ENCODE results near the gene IFITM5.

Gene IFITM5

GRCh38 chr11:299081-299891 lies at the start of gene IFITM5:
IFITM5 (minus strand) TSS chr11:299526; CDS start chr11:299490, 36 bp downstream.
- Histone ChIP-seq H3K27me3 (replicated peaks; ENCODE audit: control insufficient read depth, insufficient read depth, low read length) (peaks cover 21% of the 10 kb centered on the region), H3K9ac (ENCODE audit: low read length) (no peak within 1 kb of the TSS), H3K4me1 (ENCODE audit: control insufficient read depth, insufficient read depth, low read length) (peaks cover 8% of the 10 kb centered on the region), H3K4me3 (ENCODE audit: low read length) (no peak within 1 kb of the TSS), H3K9me3 (ENCODE audit: control insufficient read depth, low read length) (no peaks in the 10 kb centered on the region), H3K36me3 (ENCODE audit: control insufficient read depth, insufficient read depth, low read length, severe bottlenecking) (no peaks in the 10 kb centered on the region)
- DNase-seq (ENCODE audit: low read depth) = no peak

GRCh38 chr11:346529-346928 lies 47.2 kb upstream of the IFITM5 start:
- Histone ChIP-seq H3K9ac (ENCODE audit: low read length) (no peak overlapping the region), H3K27me3 (replicated peaks; ENCODE audit: control insufficient read depth, insufficient read depth, low read length) (no peaks in the 10 kb centered on the region), H3K9me3 (ENCODE audit: control insufficient read depth, low read length) (no peaks in the 10 kb centered on the region), H3K4me3 (ENCODE audit: low read length) (no peak overlapping the region), H3K36me3 (ENCODE audit: control insufficient read depth, insufficient read depth, low read length, severe bottlenecking) (no peaks in the 10 kb centered on the region), H3K4me1 (ENCODE audit: control insufficient read depth, insufficient read depth, low read length) (peaks cover 7% of the 10 kb centered on the region)
- DNase-seq (ENCODE audit: low read depth) = no peak

GRCh38 chr11:344836-345578 lies 45.7 kb upstream of the IFITM5 start:
- H3K4me1 ChIP-seq (ENCODE audit: control insufficient read depth, insufficient read depth, low read length) = no peaks in the 10 kb centered on the region
- no peaks in the 10 kb centered on the region for H3K9me3 ChIP-seq (ENCODE audit: control insufficient read depth, low read length)
- H3K4me3 ChIP-seq (ENCODE audit: low read length) = no peak overlapping the region
- H3K36me3 ChIP-seq (ENCODE audit: control insufficient read depth, insufficient read depth, low read length, severe bottlenecking) = no peaks in the 10 kb centered on the region
- H3K9ac ChIP-seq (ENCODE audit: low read length) = no peak overlapping the region
- no peaks in the 10 kb centered on the region for H3K27me3 ChIP-seq (replicated peaks; ENCODE audit: control insufficient read depth, insufficient read depth, low read length)
- no peak for DNase-seq (ENCODE audit: low read depth)

DNA sequence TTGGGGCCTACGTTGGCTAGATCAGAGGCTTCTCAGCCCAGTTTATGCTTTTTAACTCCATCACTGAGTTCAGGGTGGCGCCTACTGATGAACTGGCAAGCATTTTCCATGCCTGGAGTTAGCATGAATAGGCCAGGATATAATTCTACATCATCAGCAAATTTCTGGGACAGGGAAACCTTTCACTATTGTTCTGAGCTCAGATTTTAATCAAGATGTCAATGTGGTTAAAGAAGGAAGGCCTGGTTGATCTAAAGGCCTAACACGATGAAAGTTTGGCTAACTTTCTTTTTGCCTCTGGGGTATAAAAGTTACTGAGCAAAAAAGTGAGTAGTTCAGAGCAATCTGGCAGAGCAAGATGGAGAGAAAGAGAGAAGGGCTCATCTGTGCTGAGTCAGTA lies 43.0 kb upstream of the IFITM5 start:
- no peak for DNase-seq (ENCODE audit: low read depth)
- H3K36me3 ChIP-seq (ENCODE audit: control insufficient read depth, insufficient read depth, low read length, severe bottlenecking) = no peaks in the 10 kb centered on the region
- H3K9me3 ChIP-seq (ENCODE audit: control insufficient read depth, low read length) = no peaks in the 10 kb centered on the region
- no peak overlapping the region for H3K9ac ChIP-seq (ENCODE audit: low read length)
- no peaks in the 10 kb centered on the region for H3K4me1 ChIP-seq (ENCODE audit: control insufficient read depth, insufficient read depth, low read length)
- H3K27me3 ChIP-seq (replicated peaks; ENCODE audit: control insufficient read depth, insufficient read depth, low read length) = no peaks in the 10 kb centered on the region
- no peak overlapping the region for H3K4me3 ChIP-seq (ENCODE audit: low read length)

DNA sequence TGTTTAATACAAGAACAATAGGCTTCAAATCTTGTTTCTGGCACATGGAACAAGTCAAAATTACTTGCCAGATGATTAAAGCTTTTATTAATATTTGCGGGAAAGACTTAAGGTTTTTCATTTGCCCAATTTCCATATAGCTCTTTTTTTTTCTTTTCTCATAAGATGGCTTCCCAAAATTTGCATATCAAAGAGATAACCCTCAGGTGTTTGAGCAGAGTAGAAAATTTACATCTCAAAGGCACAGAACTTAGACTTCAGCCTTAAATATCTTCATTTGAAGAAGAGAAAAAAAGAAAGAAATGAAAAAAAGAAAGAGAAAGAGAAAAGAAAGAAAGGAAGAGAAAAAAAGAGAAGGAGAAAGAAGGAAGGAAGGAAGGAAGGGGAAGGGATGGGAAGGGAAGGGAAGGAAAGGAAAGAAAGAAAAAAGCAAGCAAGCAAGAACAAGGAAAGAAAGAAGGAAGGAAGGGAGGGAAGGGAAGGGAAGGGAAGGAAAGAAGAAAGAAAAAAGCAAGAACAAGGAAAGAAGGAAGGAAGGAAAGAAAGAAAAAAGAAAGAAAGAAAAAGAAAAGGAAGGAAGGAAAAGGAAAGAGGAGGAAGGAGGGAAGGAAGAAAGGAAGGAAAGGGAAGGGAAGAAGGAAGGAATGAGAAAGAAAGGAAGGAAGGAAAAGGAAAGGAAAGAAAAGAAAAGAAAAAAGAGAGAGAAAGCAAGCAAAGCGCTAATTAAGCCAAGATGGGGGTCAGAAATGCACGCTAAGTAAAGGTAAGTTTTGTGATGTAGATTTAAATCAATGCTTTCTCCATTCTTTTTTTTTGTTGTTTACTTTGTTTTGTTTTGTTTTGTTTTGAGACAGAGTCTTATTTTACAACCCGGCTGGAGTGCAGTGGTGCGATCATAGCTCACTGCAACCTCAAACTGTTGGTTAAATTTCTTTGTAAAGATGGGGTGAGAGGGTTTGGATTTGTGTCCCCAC lies 41.5 kb upstream of the IFITM5 start:
- no peak for DNase-seq (ENCODE audit: low read depth)
- H3K27me3 ChIP-seq (replicated peaks; ENCODE audit: control insufficient read depth, insufficient read depth, low read length) = no peaks in the 10 kb centered on the region
- no peak overlapping the region for H3K9ac ChIP-seq (ENCODE audit: low read length)
- no peaks in the 10 kb centered on the region for H3K36me3 ChIP-seq (ENCODE audit: control insufficient read depth, insufficient read depth, low read length, severe bottlenecking)
- no peaks in the 10 kb centered on the region for H3K9me3 ChIP-seq (ENCODE audit: control insufficient read depth, low read length)
- H3K4me1 ChIP-seq (ENCODE audit: control insufficient read depth, insufficient read depth, low read length) = peaks cover 4% of the 10 kb centered on the region
- H3K4me3 ChIP-seq (ENCODE audit: low read length) = no peak overlapping the region

- H3K9ac ChIP-seq (ENCODE audit: low read length) = no peak overlapping the region
- H3K9me3 ChIP-seq (ENCODE audit: control insufficient read depth, low read length) = no peaks in the 10 kb centered on the region
- no peaks in the 10 kb centered on the region for H3K27me3 ChIP-seq (replicated peaks; ENCODE audit: control insufficient read depth, insufficient read depth, low read length)
- H3K4me1 ChIP-seq (ENCODE audit: control insufficient read depth, insufficient read depth, low read length) = peaks cover 9% of the 10 kb centered on the region
- H3K4me3 ChIP-seq (ENCODE audit: low read length) = no peak overlapping the region
- no peaks in the 10 kb centered on the region for H3K36me3 ChIP-seq (ENCODE audit: control insufficient read depth, insufficient read depth, low read length, severe bottlenecking)
- DNase-seq (ENCODE audit: low read depth) = no peak
Measured at GRCh38 chr11:339963-340362, 40.6 kb upstream of the IFITM5 start.

- Histone ChIP-seq H3K9me3 (ENCODE audit: control insufficient read depth, low read length) (no peaks in the 10 kb centered on the region), H3K9ac (ENCODE audit: low read length) (no peak overlapping the region), H3K4me1 (ENCODE audit: control insufficient read depth, insufficient read depth, low read length) (peaks cover 20% of the 10 kb centered on the region), H3K27me3 (replicated peaks; ENCODE audit: control insufficient read depth, insufficient read depth, low read length) (no peaks in the 10 kb centered on the region), H3K4me3 (ENCODE audit: low read length) (no peak overlapping the region), H3K36me3 (ENCODE audit: control insufficient read depth, insufficient read depth, low read length, severe bottlenecking) (no peaks in the 10 kb centered on the region)
- no peak for DNase-seq (ENCODE audit: low read depth)
Measured at GRCh38 chr11:337711-338110, 38.4 kb upstream of the IFITM5 start.

DNA sequence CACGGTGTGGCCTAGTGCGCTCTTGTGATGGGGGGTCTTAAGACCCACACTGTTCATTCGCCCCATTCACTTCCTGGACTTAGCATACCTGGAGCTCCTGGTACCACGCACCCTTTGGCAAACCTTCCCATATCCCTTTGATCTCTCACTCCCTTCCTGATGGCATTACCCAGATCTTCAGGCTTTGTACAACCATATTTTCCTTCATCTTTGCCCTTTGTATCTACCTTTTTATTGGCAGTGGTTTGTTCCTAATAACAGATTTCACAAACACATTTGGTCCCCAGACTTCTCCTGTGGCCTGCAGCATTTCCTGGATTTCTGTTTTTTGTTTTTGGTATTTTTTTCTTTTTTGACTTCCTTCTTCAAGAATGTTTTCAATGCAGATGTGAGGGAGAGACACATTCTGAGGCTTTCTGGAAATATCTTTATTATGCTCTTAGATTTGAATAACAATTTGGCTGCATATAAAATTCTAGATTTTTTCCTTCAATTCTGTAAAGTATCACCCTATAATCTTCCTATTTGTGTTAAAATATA lies 37.4 kb upstream of the IFITM5 start:
- Histone ChIP-seq H3K9ac (ENCODE audit: low read length) (no peak overlapping the region), H3K9me3 (ENCODE audit: control insufficient read depth, low read length) (no peaks in the 10 kb centered on the region), H3K36me3 (ENCODE audit: control insufficient read depth, insufficient read depth, low read length, severe bottlenecking) (no peaks in the 10 kb centered on the region), H3K27me3 (replicated peaks; ENCODE audit: control insufficient read depth, insufficient read depth, low read length) (no peaks in the 10 kb centered on the region), H3K4me3 (ENCODE audit: low read length) (no peak overlapping the region), H3K4me1 (ENCODE audit: control insufficient read depth, insufficient read depth, low read length) (peaks cover 20% of the 10 kb centered on the region)
- DNase-seq (ENCODE audit: low read depth) = no peak

GRCh38 chr11:335779-336658 lies 36.7 kb upstream of the IFITM5 start:
- Histone ChIP-seq H3K9ac (ENCODE audit: low read length) (peak overlapping the region; percentile 48), H3K27me3 (replicated peaks; ENCODE audit: control insufficient read depth, insufficient read depth, low read length) (no peaks in the 10 kb centered on the region), H3K4me1 (ENCODE audit: control insufficient read depth, insufficient read depth, low read length) (peaks cover 20% of the 10 kb centered on the region), H3K4me3 (ENCODE audit: low read length) (no peak overlapping the region), H3K36me3 (ENCODE audit: control insufficient read depth, insufficient read depth, low read length, severe bottlenecking) (no peaks in the 10 kb centered on the region), H3K9me3 (ENCODE audit: control insufficient read depth, low read length) (no peaks in the 10 kb centered on the region)
- DNase-seq (ENCODE audit: low read depth) = no peak

DNA sequence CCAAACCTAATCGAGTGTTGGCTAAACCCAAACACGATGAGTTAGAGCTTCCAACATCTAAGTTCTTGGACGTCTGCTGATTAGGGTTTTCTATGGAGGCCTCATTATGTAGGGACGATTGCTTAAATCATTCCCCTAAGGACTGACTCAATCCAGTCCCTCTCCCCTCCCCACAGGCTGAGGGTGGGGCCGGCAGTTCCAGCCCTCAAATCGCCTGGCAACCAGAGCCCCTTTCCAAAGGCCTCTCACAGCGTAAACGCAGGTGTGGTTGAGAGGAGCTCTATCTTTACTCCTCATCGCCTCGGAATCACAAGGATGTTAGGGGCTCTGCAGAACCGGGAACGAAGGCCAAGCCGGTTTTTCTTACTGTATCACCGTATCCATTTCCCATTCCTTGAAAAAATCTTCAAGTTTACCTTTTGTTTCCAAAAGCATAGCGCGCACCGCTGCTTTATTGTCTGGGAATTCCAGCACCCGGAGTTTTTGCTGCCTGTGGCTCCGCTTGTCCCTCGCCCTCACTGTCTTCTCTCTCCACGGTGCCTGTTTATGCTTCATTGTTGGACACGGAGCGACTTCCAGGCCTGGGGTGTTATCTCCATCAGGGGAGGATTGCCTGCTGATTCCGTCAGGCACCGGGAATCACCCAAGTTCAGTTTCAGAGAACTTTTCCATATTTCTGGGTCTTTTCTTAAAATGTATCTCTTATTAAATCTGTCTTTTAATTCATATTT lies 35.1 kb upstream of the IFITM5 start:
- Histone ChIP-seq H3K27me3 (replicated peaks; ENCODE audit: control insufficient read depth, insufficient read depth, low read length) (no peaks in the 10 kb centered on the region), H3K9me3 (ENCODE audit: control insufficient read depth, low read length) (no peaks in the 10 kb centered on the region), H3K4me1 (ENCODE audit: control insufficient read depth, insufficient read depth, low read length) (peaks cover 20% of the 10 kb centered on the region), H3K36me3 (ENCODE audit: control insufficient read depth, insufficient read depth, low read length, severe bottlenecking) (no peaks in the 10 kb centered on the region), H3K9ac (ENCODE audit: low read length) (peak overlapping the region; percentile 62), H3K4me3 (ENCODE audit: low read length) (peak overlapping the region; percentile 43)
- no peak for DNase-seq (ENCODE audit: low read depth)
